HG02943 (cell line): ENCODE results near the gene STUB1.

Experiments used
- ATAC-seq: cut with Tn5 transposase; IDR thresholded peaks from one replicate; pipeline ENCODE4 v1.9.1; 2021; ENCODE audit warnings: mild to moderate bottlenecking, low read depth, moderate library complexity; ENCODE audit not compliant: unreplicated experiment

Gene STUB1

GRCh38 chr16:643050-643368, 37.2 kb upstream of the STUB1 start:
- no peak for ATAC-seq

- no peak for ATAC-seq
Observed at GRCh38 chr16:644556-644955, 35.7 kb upstream of the STUB1 start.

GRCh38 chr16:645852-646678, 34.1 kb upstream of the STUB1 start:
- ATAC-seq: no peak

- ATAC-seq: no peak
Observed at GRCh38 chr16:646679-647172, 33.5 kb upstream of the STUB1 start.

- no peak for ATAC-seq
Observed at GRCh38 chr16:647173-647902, 32.9 kb upstream of the STUB1 start.

GRCh38 chr16:648071-648780, 32.0 kb upstream of the STUB1 start:
- no peak for ATAC-seq

GRCh38 chr16:648781-649589, 31.2 kb upstream of the STUB1 start, which contains the start of gene WDR90:
TSS of gene WDR90 (plus strand) at chr16:649365. CDS start at chr16:649417, 52 bp downstream.
- ATAC-seq: peak; percentile 70

- ATAC-seq: peak; percentile 8
Observed at GRCh38 chr16:649631-650030, 30.6 kb upstream of the STUB1 start.

- no peak for ATAC-seq
Observed at GRCh38 chr16:651844-652243, 28.4 kb upstream of the STUB1 start.

- no peak for ATAC-seq
Observed at GRCh38 chr16:652454-653305, 27.5 kb upstream of the STUB1 start.

GRCh38 chr16:654034-654433, 26.2 kb upstream of the STUB1 start:
- no peak for ATAC-seq

- ATAC-seq: no peak
Observed at GRCh38 chr16:657487-657886, 22.7 kb upstream of the STUB1 start.

GRCh38 chr16:658679-659571, 21.3 kb upstream of the STUB1 start:
- ATAC-seq: no peak

- ATAC-seq: no peak
Observed at GRCh38 chr16:659618-660017, 20.6 kb upstream of the STUB1 start.

GRCh38 chr16:660132-660458, 20.1 kb upstream of the STUB1 start:
- no peak for ATAC-seq

- no peak for ATAC-seq
Observed at GRCh38 chr16:660459-661183, 19.6 kb upstream of the STUB1 start.

GRCh38 chr16:661184-661821, 18.9 kb upstream of the STUB1 start:
- no peak for ATAC-seq
